ENCODE measurements around the gene PRR5L. TPM values are rescaled to one million over a fixed set of nuclear protein-coding genes. Genes with fewer than 3 reads are reported as not detected.

PRR5L gene
- total RNA-seq, 4 donors from 2014 or later, result 4.7 to 11.5 (median 6.0) TPM

- no peak for TF ChIP-seq POLR2A (IDR thresholded peaks at IDR 0.05)
- peak in 2 of 6 experiments; percentile 10 to 32 for TF ChIP-seq CTCF (IDR thresholded peaks at IDR 0.05)
- H3K27me3 ChIP-seq, result no peaks in the 10 kb centered on the region
- intact Hi-C loops (cut with DNase I), result no loop called here
- H3K36me3 ChIP-seq, result peaks cover 9 to 21% of the 10 kb centered on the region in 2 donors
- H3K4me3 ChIP-seq (replicated peaks in 1 of 3), result no peak overlapping the region
- 54 to 65% methylated on average over 11 to 13 of the region's 13 CpGs for WGBS, 2 donors
- no peaks in the 10 kb centered on the region for H3K9me3 ChIP-seq
- peaks cover 0 to 6% of the 10 kb centered on the region in 2 donors for H3K4me1 ChIP-seq
- DNase-seq, result peak; percentile 38 to 48
- H3K27ac ChIP-seq, result peak overlapping the region in 1 of 3 donors; percentile 15
Measured at GRCh38 chr11:36278531-36279282, 17.4 kb upstream of the PRR5L start.

- Histone ChIP-seq H3K36me3 (peaks cover 0 to 10% of the 10 kb centered on the region in 2 donors), H3K4me1 (peaks cover 0 to 6% of the 10 kb centered on the region in 2 donors), H3K4me3 (replicated peaks in 1 of 3) (no peak overlapping the region), H3K27me3 (no peaks in the 10 kb centered on the region), H3K9me3 (no peaks in the 10 kb centered on the region), H3K27ac (no peak overlapping the region)
- no peak for DNase-seq
- TF ChIP-seq POLR2A (IDR thresholded peaks at IDR 0.05), result no peak
- TF ChIP-seq CTCF (IDR thresholded peaks at IDR 0.05), result no peak
- intact Hi-C loops (cut with DNase I), result no loop called here
- 70 to 90% methylated on average over 1 of the region's 1 CpG for WGBS, 2 donors
Measured at GRCh38 chr11:36280531-36280930, 15.6 kb upstream of the PRR5L start.

GRCh38 chr11:36281850-36282249, 14.2 kb upstream of the PRR5L start:
- Histone ChIP-seq H3K9me3 (no peaks in the 10 kb centered on the region), H3K36me3 (no peaks in the 10 kb centered on the region), H3K4me1 (peaks cover 0 to 6% of the 10 kb centered on the region in 2 donors), H3K27me3 (no peaks in the 10 kb centered on the region), H3K4me3 (replicated peaks in 1 of 3) (no peak overlapping the region), H3K27ac (no peak overlapping the region)
- TF ChIP-seq CTCF (IDR thresholded peaks at IDR 0.05), result no peak
- TF ChIP-seq POLR2A (IDR thresholded peaks at IDR 0.05), result no peak
- no peak for DNase-seq
- 82 to 94% methylated on average over 4 of the region's 4 CpGs for WGBS, 2 donors
- intact Hi-C loops (cut with DNase I), result no loop called here

GRCh38 chr11:36282926-36283325, 13.2 kb upstream of the PRR5L start:
- intact Hi-C loops (cut with DNase I), result no loop called here
- Histone ChIP-seq H3K36me3 (no peaks in the 10 kb centered on the region), H3K27me3 (no peaks in the 10 kb centered on the region), H3K4me1 (peaks cover 0 to 6% of the 10 kb centered on the region in 2 donors), H3K9me3 (no peaks in the 10 kb centered on the region), H3K4me3 (replicated peaks in 1 of 3) (no peak overlapping the region), H3K27ac (no peak overlapping the region)
- no peak for TF ChIP-seq CTCF (IDR thresholded peaks at IDR 0.05)
- no peak for TF ChIP-seq POLR2A (IDR thresholded peaks at IDR 0.05)
- DNase-seq, result no peak
- 81 to 87% methylated on average over 1 of the region's 1 CpG for WGBS, 2 donors

GRCh38 chr11:36288442-36289225, 7.5 kb upstream of the PRR5L start:
- peak in 1 of 2 donors; percentile 5 for DNase-seq
- Histone ChIP-seq H3K36me3 (no peaks in the 10 kb centered on the region), H3K4me3 (replicated peaks in 1 of 3) (peak overlapping the region in 2 of 3 donors; percentile 52 to 62), H3K4me1 (peaks cover 5 to 7% of the 10 kb centered on the region in 2 donors), H3K9me3 (no peaks in the 10 kb centered on the region), H3K27ac (peak overlapping the region in 2 of 3 donors; percentile 12 to 66), H3K27me3 (no peaks in the 10 kb centered on the region)
- 30 to 41% methylated on average over 31 of the region's 31 CpGs for WGBS, 2 donors
- intact Hi-C loops (cut with DNase I), result no loop called here
- TF ChIP-seq POLR2A (IDR thresholded peaks at IDR 0.05) (no peak), CTCF (IDR thresholded peaks at IDR 0.05) (no peak)

Measured in thyroid gland (tissue), 4 donors.